ENCODE results near the gene IMMP2L.

Gene IMMP2L

DNA sequence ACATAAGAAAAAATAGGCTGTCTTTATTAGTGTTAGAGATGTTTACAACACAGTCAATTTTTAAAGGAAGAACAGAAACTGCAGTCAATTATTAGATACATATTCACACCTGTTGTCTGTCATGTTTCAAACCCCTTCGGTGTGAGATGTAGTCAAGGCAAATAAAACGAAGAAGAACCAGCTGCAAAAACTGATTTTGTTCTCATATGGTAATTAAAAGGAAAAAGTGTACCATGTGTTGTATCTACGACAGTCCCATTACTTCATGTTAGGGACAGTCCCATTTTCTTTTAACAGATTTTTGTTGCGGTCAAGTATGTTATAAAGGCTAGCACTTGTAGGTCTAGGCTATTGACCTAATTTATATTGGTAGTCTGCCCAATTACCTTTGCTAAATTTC is 321.9 kb downstream of the IMMP2L start:
- TF ChIP-seq, protein P1, sequence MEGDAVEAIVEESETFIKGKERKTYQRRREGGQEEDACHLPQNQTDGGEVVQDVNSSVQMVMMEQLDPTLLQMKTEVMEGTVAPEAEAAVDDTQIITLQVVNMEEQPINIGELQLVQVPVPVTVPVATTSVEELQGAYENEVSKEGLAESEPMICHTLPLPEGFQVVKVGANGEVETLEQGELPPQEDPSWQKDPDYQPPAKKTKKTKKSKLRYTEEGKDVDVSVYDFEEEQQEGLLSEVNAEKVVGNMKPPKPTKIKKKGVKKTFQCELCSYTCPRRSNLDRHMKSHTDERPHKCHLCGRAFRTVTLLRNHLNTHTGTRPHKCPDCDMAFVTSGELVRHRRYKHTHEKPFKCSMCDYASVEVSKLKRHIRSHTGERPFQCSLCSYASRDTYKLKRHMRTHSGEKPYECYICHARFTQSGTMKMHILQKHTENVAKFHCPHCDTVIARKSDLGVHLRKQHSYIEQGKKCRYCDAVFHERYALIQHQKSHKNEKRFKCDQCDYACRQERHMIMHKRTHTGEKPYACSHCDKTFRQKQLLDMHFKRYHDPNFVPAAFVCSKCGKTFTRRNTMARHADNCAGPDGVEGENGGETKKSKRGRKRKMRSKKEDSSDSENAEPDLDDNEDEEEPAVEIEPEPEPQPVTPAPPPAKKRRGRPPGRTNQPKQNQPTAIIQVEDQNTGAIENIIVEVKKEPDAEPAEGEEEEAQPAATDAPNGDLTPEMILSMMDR (IDR thresholded peaks at IDR 0.05; ENCODE audit: low read depth, low read length): no peak
- DNase-seq (ENCODE audit: extremely low read depth, low read depth): no peak

DNA sequence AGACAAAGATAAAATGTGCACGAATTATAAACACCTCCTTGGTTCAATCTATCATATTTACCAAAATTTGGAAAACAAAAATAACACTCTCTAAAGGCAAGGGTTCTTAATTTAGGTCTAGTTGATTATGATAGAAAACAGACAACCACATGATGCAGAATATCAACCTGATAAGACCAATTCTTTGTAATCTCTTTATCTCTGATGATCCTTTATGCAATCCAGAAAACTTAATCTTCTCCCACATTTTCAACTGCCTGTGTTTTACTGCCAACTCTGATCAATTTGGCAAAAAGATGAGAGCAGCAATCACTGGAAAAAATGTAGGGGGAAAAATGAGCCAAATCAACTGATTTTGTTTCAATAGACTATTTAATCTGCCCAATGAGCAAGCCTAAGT is 322.9 kb downstream of the IMMP2L start:
- TF ChIP-seq, protein P1 (IDR thresholded peaks at IDR 0.05; ENCODE audit: low read depth, low read length): no peak

DNA sequence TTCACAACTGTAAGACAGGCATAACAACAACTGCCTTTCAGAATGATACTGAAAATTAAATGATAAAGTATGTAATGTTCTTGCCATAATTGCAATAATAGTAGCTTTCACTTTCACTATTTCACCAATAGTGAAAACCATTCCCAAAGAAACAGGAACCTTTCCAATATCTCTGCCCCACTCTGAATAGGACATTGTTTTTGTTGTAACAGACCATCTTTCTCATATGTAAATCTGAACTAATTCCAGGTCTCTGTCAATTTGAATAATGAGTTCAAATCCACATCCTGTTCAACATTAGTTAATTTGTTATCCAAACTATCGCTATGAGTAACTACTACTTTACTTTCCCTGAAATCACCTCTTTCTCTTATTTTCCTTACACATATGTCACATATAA is 323.4 kb downstream of the IMMP2L start:
- DNase-seq (ENCODE audit: extremely low read depth, low read depth): no peak
- TF ChIP-seq, protein P1 (IDR thresholded peaks at IDR 0.05; ENCODE audit: low read depth, low read length): no peak

More for the DNA sequence above, 322.9 kb downstream of the IMMP2L start:
- DNase-seq (ENCODE audit: extremely low read depth, low read depth): no peak

DNA sequence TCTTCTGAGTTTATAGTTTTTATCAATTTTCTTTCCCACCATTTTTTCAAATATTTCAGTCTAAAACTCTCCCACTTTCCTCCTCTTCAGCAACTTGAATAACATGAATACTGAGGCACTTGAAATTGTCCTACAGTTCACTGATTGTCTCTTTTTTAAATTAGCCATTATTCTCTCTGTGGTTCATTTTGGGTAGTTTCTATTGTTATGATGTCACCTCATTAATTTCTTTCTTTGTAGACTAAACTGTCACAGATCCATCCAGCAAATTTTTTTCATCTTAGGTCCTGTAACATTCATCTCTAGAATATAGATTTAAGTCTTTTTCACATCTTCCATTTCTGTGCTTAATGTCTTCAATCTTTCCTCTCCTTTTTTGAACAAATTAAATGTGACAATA is 326.6 kb downstream of the IMMP2L start:
- TF ChIP-seq, protein P1 (IDR thresholded peaks at IDR 0.05; ENCODE audit: low read depth, low read length): no peak
- no peak for DNase-seq (ENCODE audit: extremely low read depth, low read depth)

DNA sequence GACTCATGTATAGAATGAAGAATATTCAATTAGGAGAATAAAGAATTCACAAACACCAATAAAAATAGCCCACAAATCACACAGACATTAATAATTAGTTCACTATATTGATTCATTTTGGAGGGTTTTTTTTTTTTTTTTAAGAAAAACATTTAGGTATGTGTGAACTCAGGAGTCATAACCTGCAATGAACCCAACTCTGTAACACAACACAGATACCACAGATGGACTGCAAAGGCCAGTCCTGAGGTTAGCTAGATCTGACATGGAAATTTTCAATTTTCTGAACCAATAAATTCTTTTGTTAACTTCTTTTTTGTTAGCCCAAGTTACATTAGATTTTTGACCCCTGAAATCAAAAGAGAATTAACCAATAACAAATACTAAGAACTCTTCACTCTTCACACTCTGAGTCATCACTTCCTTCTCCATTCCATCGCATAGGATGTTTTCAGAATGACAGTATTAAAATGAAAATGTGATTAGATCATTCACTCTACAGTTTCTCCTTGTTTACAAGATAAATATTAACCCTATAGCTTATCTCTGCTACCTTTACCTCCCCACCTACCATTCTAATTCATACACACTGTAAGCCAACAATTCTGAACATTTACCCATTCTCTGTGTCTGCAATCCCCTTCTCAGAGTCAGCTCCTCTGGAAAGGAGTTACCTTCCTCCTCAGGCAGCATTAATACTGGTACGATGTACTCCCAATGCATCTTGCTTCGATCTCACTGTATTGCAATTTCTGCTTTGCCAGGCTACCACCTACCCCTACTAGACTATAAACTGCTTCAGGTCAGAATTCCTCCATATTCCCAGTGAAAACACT is 329.8 kb downstream of the IMMP2L start:
- TF ChIP-seq, protein P1 (IDR thresholded peaks at IDR 0.05; ENCODE audit: low read depth, low read length): no peak
- no peak for DNase-seq (ENCODE audit: extremely low read depth, low read depth)

DNA sequence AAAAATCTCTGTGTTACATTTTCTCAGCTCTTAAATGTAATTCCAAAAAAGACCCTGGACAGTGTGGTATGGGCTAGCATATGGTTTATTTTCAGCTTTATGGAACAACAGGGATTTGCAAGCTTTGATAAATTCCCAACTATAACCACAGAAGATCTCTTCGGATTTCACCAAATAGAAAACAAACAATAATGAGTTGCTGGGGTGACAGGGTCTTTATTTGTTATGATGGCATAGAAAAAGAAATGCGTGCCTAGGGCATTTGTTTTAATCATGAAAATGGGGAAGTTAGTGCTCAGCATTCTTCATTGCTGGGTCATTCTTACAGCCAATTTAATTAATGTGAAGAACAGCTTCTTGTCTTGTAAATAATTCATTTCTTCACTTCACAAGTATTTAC is 332.4 kb downstream of the IMMP2L start:
- TF ChIP-seq, protein P1 (IDR thresholded peaks at IDR 0.05; ENCODE audit: low read depth, low read length): no peak

DNA sequence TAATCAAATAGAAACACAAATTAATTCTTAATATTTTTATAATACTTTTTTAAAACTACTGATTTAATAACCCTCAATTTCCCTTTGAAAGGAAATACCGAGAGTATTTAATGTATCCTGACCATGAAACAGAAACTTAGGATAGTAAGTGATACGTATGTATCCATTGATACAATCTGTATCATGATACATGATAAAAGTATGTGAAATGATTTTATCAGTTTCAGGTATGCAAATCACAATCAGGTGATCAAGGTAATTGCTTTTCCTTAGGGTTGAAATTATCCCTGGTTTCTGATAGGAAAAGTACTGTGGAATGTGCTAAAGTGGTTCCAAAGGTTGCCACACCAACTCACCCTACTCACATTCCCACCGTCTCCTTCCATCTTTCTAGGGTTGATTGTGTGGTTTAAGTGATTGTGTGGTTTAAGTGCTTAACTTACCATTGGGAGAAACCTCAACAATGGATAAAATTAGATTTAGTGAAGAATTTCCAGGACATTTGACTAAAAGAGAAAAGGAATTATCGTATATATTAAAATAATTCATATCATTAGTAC is 333.0 kb downstream of the IMMP2L start:
- no peak for DNase-seq (ENCODE audit: extremely low read depth, low read depth)
- TF ChIP-seq, protein P1 (IDR thresholded peaks at IDR 0.05; ENCODE audit: low read depth, low read length): no peak

More for the DNA sequence above, 332.4 kb downstream of the IMMP2L start:
- no peak for DNase-seq (ENCODE audit: extremely low read depth, low read depth)
